GM12892 (cell line): Measurements from ENCODE around the gene MAPRE3.

ENCODE experiments used
- POLR2A ChIP-seq: IDR thresholded peaks from 2 replicates; pipeline ENCODE4 v1.6.1; 2011; ENCODE audit warnings: low read depth, low read length, control low read depth
- POLR2AphosphoS5 ChIP-seq: IDR thresholded peaks from 2 replicates; pipeline ENCODE4 v1.6.1; 2011; ENCODE audit warnings: low read depth, low read length, control low read depth
- TAF1 ChIP-seq: IDR thresholded peaks from 2 replicates; pipeline ENCODE4 v1.6.1; 2011; ENCODE audit warnings: low read depth, mild to moderate bottlenecking, control low read depth, low read length, borderline replicate concordance

DNA sequence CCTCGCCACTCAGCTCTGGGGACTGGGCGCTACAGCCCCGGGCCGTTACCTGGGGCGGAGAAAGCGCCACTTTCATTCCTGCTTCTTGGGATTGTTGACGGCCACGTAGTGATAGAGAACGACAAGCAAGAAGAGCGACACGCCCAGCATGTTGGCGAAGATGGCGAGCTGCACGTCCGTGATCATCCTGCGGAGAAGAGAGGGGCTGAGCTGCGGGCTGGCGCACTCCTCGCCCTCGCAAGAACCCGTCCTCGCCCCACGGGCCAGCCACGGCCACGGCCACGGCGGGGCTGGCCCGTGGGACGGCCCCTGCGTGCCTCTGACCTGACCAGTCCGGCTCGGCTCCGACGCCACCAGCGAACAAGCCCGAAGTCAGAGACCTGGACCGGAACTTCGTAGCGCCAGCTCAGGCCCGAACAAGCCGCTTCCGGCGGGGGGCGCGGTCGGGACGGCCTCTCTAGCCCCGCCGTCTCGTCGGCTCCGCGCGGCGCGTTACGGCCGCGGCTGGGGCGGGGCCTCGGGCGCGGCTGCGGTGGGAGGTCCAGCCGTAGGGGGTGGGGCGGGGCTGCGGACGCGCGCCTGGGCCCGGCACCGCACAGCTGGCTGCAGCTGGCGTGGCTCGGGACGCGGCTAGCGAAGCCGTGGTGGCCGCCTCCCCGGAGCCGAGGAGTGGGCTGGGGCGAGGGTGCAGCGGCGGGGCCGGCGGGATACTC is 101.0 kb downstream of the MAPRE3 start, which contains the start of gene OST4:
- TF ChIP-seq POLR2A, result peak; percentile 94
- 0 out of 2 replicates have a peak, but pooled peaks have one; percentile 34 for TF ChIP-seq TAF1
- TF ChIP-seq POLR2AphosphoS5, result peak; percentile 87
